Stimulated activated CD8-positive, alpha-beta memory T cell treated with anti-CD3 and anti-CD28 coated beads, Interleukin-7, amount 100 ng/mL, for 4 hours (primary cell): ENCODE results near the gene HSPA5.
A peak's percentile ranks its signal among the peaks of the same experiment; 100 is the strongest.
"Not testable (repeated sequence)": the region's sequence is repeated elsewhere in the genome, so short reads cannot be mapped to it uniquely, and the experiment has no call there.

ENCODE experiments used
- DNase-seq, 2 donors: peaks; one replicate each; pipeline ENCODE4 v3.0.0-alpha.2; 2020; ENCODE audit warnings: low read depth in 2 of 2

HSPA5 gene

DNA sequence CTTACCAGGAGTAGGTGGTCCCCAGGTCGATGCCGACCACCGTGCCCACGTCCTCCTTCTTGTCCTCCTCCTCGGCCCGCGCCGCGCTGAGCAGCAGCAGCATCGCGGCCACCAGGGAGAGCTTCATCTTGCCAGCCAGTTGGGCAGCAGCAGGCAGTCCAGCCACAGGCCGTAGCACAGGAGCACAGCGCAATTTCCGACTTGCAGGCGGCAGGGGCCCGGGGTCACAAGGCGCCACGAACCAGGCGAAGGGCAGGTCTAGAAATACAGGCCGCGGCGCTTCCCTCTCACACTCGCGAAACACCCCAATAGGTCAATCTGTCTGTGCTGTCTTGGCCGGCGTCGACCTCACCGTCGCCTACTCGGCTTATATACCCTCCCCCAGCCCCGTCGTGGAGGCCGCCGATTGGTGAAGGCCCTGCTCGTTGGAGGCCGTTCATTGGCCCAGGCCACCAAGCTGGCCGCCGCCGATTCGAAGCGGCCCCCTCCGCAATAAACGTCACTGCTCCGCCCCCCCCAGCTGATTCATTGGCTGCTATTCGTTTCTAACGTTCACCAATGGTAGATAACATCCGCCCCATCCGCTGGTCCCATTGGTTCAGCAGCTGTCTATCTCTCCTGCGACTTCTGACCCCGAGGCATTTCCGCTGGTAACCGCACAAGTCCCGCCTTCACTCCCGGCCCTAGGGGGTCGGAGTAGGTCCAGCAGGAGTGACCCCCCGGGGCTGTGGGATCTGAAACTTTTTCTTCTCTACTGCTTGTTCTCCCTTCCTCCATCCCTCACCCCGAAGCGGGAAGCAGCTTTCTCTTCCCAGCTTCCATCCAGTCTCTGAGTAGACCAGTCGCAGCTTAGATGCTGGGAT, at the start of gene HSPA5:
HSPA5 (minus strand) TSS at position 344 of the 863 bp plus-strand sequence; CDS start at position 127, 217 bp downstream.
- DNase-seq, result peak; percentile 99 to 100

DNA sequence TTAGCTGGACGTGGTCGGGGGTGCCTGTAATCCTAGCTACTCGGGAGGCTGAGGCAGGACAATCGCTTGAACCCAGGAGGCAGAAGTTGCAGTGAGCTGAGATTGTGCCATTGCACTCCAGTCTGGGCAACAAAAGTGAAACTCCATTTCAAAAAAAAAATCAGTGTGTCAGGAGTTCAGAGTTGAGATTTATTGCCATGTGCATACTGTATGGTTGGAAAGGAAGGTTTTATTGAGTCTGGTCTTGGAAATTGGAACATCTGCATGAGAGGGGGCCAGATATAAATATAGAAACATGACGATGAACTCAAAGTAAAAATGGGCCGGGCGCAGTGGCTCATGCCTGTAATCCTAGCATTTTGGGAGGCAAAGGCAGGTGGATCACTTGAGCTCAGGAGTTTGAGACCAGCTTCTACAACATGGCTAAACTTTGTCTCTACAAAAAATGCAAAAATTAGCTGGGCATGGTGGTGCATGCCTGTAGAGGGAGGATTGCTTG, 45.8 kb upstream of the HSPA5 start:
- not testable (repeated sequence) for DNase-seq

DNA sequence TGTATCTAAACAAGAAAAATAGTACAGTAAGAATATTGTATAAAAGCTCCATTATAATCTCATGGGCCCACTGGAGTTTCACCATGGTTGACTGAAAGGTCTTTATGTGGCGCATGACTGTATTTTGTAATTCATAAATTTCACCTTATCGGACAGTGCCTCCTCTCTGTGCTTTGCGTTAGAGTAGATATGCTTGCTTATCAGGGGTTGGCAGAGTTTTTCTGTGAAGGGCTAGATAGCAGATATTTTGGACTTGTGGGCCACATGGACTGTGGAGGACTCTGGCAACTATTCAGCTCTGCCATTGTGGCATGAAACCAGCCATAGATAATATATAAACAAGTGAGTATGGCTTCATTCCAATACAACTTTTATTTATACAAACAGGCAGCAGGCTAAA, 43.7 kb upstream of the HSPA5 start:
- DNase-seq, result no peak

- DNase-seq, result no peak
Observed at GRCh38 chr9:125280945-125281344, 39.8 kb upstream of the HSPA5 start.

- no peak for DNase-seq
Observed at GRCh38 chr9:125277411-125277810, 36.3 kb upstream of the HSPA5 start.

GRCh38 chr9:125276771-125277170, 35.6 kb upstream of the HSPA5 start:
- no peak for DNase-seq

DNA sequence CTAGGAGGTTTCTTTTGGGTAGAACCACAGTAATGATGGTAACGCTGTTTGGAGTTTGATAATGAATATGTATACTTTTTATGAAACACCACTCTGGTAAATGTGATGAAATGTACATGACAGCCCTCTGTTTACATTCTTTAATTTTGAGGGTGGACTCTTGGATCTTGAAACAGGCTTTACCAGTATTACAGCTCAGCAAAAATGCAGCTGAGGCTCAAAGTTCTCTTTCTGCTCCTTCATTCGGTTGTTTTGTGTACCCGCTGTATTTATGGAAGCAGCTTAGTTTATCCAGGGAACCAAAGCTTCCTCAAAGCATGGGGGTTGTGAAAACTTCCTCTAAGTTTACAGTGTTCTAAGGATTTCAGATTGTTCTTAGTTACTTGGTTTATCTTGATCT, 31.6 kb upstream of the HSPA5 start:
- no peak for DNase-seq

GRCh38 chr9:125271081-125271480, 29.9 kb upstream of the HSPA5 start:
- DNase-seq, result no peak

DNA sequence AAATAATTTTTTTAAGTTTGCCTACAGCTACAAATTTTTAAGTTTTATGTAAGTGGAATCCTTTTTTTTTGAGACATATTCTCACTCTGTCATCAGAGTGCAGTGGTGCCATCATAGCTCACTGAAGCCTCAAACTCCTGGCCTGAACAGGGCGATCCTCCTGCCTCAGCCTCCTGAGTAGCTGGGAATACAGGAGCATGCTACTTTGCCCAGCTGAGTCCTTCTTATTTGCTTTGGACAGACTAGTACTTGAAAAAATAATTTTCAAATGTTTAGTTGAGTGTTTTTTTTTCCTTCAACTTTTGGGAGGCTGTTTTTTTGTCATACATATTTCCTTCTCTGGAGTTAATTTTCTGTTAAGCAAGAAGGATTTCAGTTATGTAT, 27.9 kb upstream of the HSPA5 start:
- no peak for DNase-seq

- DNase-seq, result no peak
Observed at GRCh38 chr9:125268394-125269013, 27.4 kb upstream of the HSPA5 start.

- DNase-seq, result not testable (repeated sequence)
Observed at GRCh38 chr9:125264068-125264467, 22.9 kb upstream of the HSPA5 start.

- DNase-seq, result no peak
Observed at GRCh38 chr9:125262294-125262991, 21.3 kb upstream of the HSPA5 start.

- peak; percentile 62 to 84 for DNase-seq
Observed at GRCh38 chr9:125261501-125262293, 20.6 kb upstream of the HSPA5 start, which contains the start of gene GAPVD1. GAPVD1 (plus strand) TSS chr9:125261826; CDS start chr9:125298922, 37,096 bp downstream.

GRCh38 chr9:125260561-125260960, 19.4 kb upstream of the HSPA5 start:
- no peak for DNase-seq

GRCh38 chr9:125258832-125259534, 17.8 kb upstream of the HSPA5 start:
- no peak for DNase-seq

GRCh38 chr9:125258160-125258785, 17.1 kb upstream of the HSPA5 start:
- no peak for DNase-seq

DNA sequence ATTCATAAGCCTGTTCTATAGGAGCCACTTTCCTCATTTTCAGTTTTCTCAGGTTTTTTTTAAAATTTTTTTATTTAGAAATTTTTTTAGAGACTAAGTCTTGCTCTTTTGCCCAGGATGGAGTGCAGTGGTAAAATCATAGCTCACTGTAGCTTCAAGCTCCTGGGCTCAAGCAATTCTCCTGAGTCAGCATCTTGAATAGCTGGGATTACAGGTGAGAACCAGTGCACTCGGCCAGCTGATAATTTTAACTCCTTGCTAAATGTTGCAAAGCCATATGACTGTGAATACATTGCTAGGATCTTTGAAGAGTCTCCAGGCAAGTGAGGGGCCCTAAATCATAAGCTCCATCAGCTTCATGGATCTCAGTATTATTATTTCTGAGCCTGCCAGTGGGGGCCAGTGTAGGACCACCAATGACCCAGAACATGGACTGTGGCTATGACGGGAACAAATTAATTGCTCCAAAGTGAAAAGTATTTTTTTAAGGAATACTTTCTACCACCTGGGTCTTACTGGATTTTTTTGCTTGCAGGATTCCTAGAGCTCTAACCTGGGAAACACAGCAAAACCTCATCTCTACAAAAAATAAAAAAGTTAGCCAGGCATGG, 14.7 kb upstream of the HSPA5 start:
- DNase-seq, result no peak

DNA sequence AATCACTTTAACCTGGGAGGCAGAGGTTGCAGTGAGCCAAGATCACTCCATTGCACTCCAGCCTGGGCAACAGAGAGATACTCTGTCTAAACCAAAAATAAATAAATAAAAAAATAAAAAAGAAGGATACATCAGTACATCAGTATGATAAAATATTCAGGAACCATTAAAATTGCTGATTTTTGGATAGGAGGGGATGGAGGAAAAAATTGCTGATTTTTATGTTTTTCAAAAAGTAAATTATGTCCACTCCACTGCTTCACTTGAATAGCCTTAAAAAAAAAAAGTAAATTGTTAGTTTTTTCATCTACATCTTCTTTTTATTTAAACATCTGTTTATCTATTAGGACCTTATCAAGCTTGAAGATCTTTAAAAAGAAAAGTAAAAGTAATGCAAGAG, 13.1 kb upstream of the HSPA5 start:
- no peak for DNase-seq

GRCh38 chr9:125246261-125246667, 5.1 kb upstream of the HSPA5 start:
- DNase-seq, result no peak

DNA sequence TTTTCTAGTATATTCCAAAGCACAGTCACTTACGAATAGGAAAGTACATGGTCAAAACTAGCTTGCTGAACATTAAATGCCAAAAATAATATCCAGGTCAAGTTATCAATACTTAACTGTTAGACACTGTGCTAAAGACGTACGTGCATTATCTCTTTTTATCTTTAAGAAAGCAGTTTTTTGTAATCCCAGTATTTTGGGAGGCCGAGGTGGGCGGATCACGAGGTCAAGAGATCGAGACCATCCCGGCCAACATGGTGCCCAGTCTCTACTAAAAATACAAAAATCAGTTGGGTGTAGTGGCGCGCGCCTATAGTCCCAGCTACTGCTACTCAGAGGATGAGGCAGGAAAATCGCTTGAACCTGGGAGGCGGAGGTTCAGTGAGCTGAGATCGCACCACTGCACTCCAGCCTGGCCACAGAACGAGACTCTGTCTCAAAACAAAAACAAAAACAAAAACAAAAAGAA, 2.7 kb upstream of the HSPA5 start:
- no peak for DNase-seq
